Midbrain (tissue), 1 donor: ENCODE data around the gene LGALS7.
"Not testable (repeated sequence)": the region's sequence is repeated elsewhere in the genome, so short reads cannot be mapped to it uniquely, and the experiment has no call there.

Source experiments
- DNase-seq: peaks from one replicate; lab custom pipeline; 2025; lab: John Stamatoyannopoulos, UW

The LGALS7 gene

GRCh38 chr19:38773469-38774177 is at the start of gene LGALS7:
Gene LGALS7, minus strand, starts transcription at chr19:38773517. Its CDS starts 25 bp downstream, at chr19:38773492.
- DNase-seq: no peak

- not testable (repeated sequence) for DNase-seq
Observed at GRCh38 chr19:38821230-38821825, 48.0 kb upstream of the LGALS7 start.

GRCh38 chr19:38819231-38819920 is 46.1 kb upstream of the LGALS7 start:
- DNase-seq: no peak

- no peak for DNase-seq
Observed at GRCh38 chr19:38817081-38817480, 43.8 kb upstream of the LGALS7 start.

GRCh38 chr19:38816131-38816750 is 42.9 kb upstream of the LGALS7 start:
- DNase-seq: no peak

- DNase-seq: no peak
Observed at GRCh38 chr19:38815059-38816001, 42.0 kb upstream of the LGALS7 start.

GRCh38 chr19:38813932-38814331 is 40.6 kb upstream of the LGALS7 start:
- DNase-seq: not testable (repeated sequence)

- DNase-seq: no peak
Observed at GRCh38 chr19:38813323-38813722, 40.0 kb upstream of the LGALS7 start.

GRCh38 chr19:38812841-38813320 is 39.6 kb upstream of the LGALS7 start, which contains the start of gene LGALS4:
Gene LGALS4, minus strand, starts transcription at chr19:38812945. Its CDS starts 59 bp downstream, at chr19:38812886.
- no peak for DNase-seq

- no peak for DNase-seq
Observed at GRCh38 chr19:38812009-38812840, 38.9 kb upstream of the LGALS7 start.

GRCh38 chr19:38809592-38810252 is 36.4 kb upstream of the LGALS7 start:
- DNase-seq: no peak

- no peak for DNase-seq
Observed at GRCh38 chr19:38808741-38809140, 35.4 kb upstream of the LGALS7 start.

- not testable (repeated sequence) for DNase-seq
Observed at GRCh38 chr19:38807374-38808098, 34.2 kb upstream of the LGALS7 start.

- DNase-seq: no peak
Observed at GRCh38 chr19:38806371-38806770, 33.1 kb upstream of the LGALS7 start.

- DNase-seq: no peak
Observed at GRCh38 chr19:38805180-38805579, 31.9 kb upstream of the LGALS7 start.

GRCh38 chr19:38803543-38803942 is 30.2 kb upstream of the LGALS7 start:
- no peak for DNase-seq

GRCh38 chr19:38801359-38802095 is 28.2 kb upstream of the LGALS7 start:
- DNase-seq: no peak
